RWPE2 (cell line): ENCODE results near the gene TP53TG5.
A peak's percentile ranks its signal among the peaks of the same experiment; 100 is the strongest.

Experiments
- ATAC-seq: fragments of 200-7000 bp; cut with Tn5 transposase; 3 replicates; pipeline ENCODE4 v1.9.1; 2021; ENCODE audit warnings: low read depth
- DNase-seq: peaks from one replicate; pipeline ENCODE4 v3.0.0-alpha.2; 2020; ENCODE audit warnings: low spot score
- H3K27ac ChIP-seq: fragments of 450-650 bp; 2 replicates; pipeline ENCODE4 v1.5.1; 2017; ENCODE audit warnings: mild to moderate bottlenecking; ENCODE audit not compliant: poor library complexity, severe bottlenecking
- H3K27me3 ChIP-seq: fragments of 250-450 bp; sonication (Bioruptor Pico); 2 replicates; pipeline ENCODE4 v1.5.1; 2021; ENCODE audit warnings: mild to moderate bottlenecking, moderate library complexity; ENCODE audit not compliant: insufficient read depth, poor library complexity, severe bottlenecking
- H3K36me3 ChIP-seq: fragments of 250-450 bp; sonication (Bioruptor Pico); 2 replicates; pipeline ENCODE4 v1.5.1; 2020; ENCODE audit warnings: low read depth, mild to moderate bottlenecking, moderate library complexity
- H3K4me1 ChIP-seq: fragments of 250-450 bp; sonication (Bioruptor Pico); 2 replicates; pipeline ENCODE4 v1.5.1; 2021; ENCODE audit warnings: mild to moderate bottlenecking, moderate library complexity; ENCODE audit not compliant: insufficient read depth, poor library complexity, severe bottlenecking
- H3K4me3 ChIP-seq: fragments of 250-450 bp; sonication (Bioruptor Pico); 2 replicates; pipeline ENCODE4 v1.5.1; 2021; ENCODE audit warnings: mild to moderate bottlenecking, moderate library complexity; ENCODE audit not compliant: severe bottlenecking
- H3K9me3 ChIP-seq: fragments of 250-450 bp; sonication (Bioruptor Pico); 2 replicates; pipeline ENCODE4 v1.5.1; 2021; ENCODE audit warnings: mild to moderate bottlenecking, moderate library complexity; ENCODE audit not compliant: severe bottlenecking
- TF ChIP-seq, protein P1 (sequence below): fragments of 450-650 bp; IDR thresholded peaks from one replicate; pipeline ENCODE4 v1.5.1; 2017; ENCODE audit warnings: mild to moderate bottlenecking, moderate library complexity; ENCODE audit not compliant: poor library complexity, severe bottlenecking

TP53TG5 gene

DNA sequence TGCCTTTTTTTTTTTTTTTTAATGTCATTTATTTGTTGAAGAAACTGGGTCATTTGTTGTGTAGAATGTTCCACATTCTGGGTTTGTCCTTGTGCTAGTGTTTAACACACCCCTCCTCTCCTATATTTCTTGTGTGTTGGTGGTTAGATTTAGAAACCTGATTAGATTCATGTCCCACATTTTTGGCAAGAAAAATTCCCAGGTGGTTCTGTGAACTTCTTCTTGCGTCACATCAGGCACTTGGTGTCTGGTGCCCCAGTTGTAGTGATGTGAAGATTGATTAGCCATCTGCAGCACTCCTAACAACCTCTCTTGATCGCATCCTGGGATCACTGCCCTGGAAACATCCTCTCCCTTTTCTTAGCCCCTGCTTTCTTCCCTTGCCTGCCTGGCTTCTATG is 45.6 kb upstream of the TP53TG5 start:
- DNase-seq: no peak
- TF ChIP-seq, protein P1, sequence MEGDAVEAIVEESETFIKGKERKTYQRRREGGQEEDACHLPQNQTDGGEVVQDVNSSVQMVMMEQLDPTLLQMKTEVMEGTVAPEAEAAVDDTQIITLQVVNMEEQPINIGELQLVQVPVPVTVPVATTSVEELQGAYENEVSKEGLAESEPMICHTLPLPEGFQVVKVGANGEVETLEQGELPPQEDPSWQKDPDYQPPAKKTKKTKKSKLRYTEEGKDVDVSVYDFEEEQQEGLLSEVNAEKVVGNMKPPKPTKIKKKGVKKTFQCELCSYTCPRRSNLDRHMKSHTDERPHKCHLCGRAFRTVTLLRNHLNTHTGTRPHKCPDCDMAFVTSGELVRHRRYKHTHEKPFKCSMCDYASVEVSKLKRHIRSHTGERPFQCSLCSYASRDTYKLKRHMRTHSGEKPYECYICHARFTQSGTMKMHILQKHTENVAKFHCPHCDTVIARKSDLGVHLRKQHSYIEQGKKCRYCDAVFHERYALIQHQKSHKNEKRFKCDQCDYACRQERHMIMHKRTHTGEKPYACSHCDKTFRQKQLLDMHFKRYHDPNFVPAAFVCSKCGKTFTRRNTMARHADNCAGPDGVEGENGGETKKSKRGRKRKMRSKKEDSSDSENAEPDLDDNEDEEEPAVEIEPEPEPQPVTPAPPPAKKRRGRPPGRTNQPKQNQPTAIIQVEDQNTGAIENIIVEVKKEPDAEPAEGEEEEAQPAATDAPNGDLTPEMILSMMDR: no peak
- no peaks in the 10 kb centered on the region for H3K27me3 ChIP-seq
- H3K4me3 ChIP-seq: no peak overlapping the region
- ATAC-seq: no peak
- H3K4me1 ChIP-seq: peaks cover 11% of the 10 kb centered on the region
- H3K9me3 ChIP-seq: no peaks in the 10 kb centered on the region
- H3K36me3 ChIP-seq: peaks cover 66% of the 10 kb centered on the region
- no peak overlapping the region for H3K27ac ChIP-seq

DNA sequence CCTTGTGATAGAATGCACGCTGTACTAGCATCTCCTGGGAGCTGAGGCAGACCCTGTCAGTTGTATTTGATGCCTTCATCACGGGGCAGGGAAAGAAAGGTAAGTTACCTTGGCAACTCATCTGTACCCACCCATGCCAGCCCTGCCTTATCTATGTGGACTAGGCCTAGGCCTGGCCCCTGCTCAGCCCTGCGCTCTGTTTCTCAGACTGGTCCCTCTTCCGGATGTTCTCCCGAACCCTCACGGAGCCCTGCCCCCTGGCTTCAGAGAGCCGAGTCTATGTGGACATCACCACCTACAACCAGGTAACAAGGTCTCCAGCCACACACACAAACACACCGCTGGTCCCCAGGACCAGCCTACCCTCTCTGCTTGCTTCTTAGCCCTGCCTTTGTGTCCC is 42.0 kb upstream of the TP53TG5 start:
- Histone ChIP-seq H3K27me3 (no peaks in the 10 kb centered on the region), H3K4me3 (no peak overlapping the region), H3K4me1 (peaks cover 21% of the 10 kb centered on the region), H3K36me3 (peaks cover 65% of the 10 kb centered on the region), H3K27ac (no peak overlapping the region), H3K9me3 (no peaks in the 10 kb centered on the region)
- no peak for ATAC-seq
- TF ChIP-seq, protein P1: no peak
- DNase-seq: no peak

DNA sequence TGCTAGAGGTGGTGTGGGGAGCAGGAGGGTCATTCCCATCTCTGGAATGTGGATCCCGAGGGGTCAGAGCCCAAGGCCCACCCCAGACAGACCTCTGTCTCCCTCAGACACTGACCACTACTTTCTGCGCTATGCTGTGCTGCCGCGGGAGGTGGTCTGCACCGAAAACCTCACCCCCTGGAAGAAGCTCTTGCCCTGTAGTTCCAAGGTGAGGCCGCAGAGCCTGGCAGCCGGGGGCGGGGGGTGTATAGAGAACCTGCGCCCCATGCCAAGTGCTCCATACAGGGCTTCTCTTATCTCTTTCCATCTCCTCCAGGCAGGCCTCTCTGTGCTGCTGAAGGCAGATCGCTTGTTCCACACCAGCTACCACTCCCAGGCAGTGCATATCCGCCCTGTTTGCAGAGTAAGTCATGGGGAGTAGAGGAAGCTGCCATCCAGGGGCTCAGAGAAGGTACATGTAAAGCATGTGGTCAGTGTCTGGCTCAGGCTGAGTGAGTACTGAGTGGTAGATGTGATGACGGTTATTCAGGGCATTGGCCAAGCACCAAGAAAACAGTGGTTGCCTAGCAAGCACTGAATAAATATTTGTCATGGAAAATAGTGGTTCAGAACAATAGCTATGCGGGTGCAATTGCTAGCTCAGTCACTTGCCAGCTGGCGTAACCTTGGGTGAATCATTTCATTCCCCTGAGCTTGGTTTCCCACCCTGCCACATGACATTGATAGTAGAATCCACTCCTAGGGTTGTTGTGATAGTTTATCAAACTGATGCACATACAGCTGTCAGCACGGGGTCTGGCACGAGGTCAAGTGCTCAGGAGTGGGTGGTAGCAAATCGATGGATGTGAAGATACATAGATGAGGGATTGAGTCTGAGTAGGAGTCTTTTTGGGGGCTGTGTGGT is 41.3 kb upstream of the TP53TG5 start:
- Histone ChIP-seq H3K9me3 (no peaks in the 10 kb centered on the region), H3K36me3 (peaks cover 60% of the 10 kb centered on the region), H3K27me3 (no peaks in the 10 kb centered on the region), H3K4me3 (no peak overlapping the region), H3K27ac (peak overlapping the region; percentile 56), H3K4me1 (peaks cover 21% of the 10 kb centered on the region)
- DNase-seq (peak; percentile 98), ATAC-seq (peak; percentile 94)
- TF ChIP-seq, protein P1: no peak

DNA sequence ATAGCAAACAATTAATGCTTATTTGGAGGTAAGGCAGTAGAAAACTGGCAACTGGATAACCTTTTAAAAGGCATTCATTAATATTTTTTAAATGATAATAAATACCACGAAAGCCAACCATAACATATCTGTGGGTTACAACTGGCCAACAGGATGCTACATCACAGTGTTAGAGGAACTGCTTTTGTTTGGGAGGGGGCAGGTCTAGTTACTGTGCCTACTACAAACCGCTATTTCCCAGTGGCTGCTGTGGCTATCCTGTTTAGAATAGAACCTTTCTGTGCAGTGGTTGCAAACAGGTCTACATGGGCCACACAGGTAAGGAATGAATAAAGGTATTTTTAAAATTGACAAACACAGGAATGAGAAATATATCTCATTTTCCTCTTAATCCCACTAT is 38.8 kb upstream of the TP53TG5 start:
- TF ChIP-seq, protein P1: no peak
- H3K36me3 ChIP-seq: peaks cover 38% of the 10 kb centered on the region
- no peak overlapping the region for H3K27ac ChIP-seq
- no peaks in the 10 kb centered on the region for H3K9me3 ChIP-seq
- H3K4me1 ChIP-seq: peaks cover 21% of the 10 kb centered on the region
- no peak for ATAC-seq
- peak overlapping the region; percentile 59 for H3K4me3 ChIP-seq
- H3K27me3 ChIP-seq: no peaks in the 10 kb centered on the region
- DNase-seq: no peak
